ENCODE data around the gene CCDC142.

- TF ChIP-seq CTCF (IDR thresholded peaks at IDR 0.05) (no peak), POLR2A (IDR thresholded peaks at IDR 0.05) (no peak)
These were observed 56.5 kb downstream of the CCDC142 start for GRCh38 chr2:74426181-74426758.

Data from uterus (tissue), 2 donors.